Right cardiac atrium (tissue), 5 donors: Measurements from ENCODE around the gene CPTP. TPM values are rescaled to one million over a fixed set of nuclear protein-coding genes. Genes with fewer than 3 reads are reported as not detected.
A peak's percentile ranks its signal among the peaks of the same experiment; 100 is the strongest.

Experiments
- ATAC-seq, 2 donors: fragments of 200-7000 bp; cut with Tn5 transposase; one replicate each; pipeline versions ENCODE4 v1.8.0 to v1.9.1; 2020; ENCODE audit warnings: moderate library complexity in 2 of 2, mild to moderate bottlenecking in 1 of 2
- DNase-seq, 3 donors: peaks; one replicate each; pipeline ENCODE4 v3.0.0-alpha.2; 2020
- H3K27ac ChIP-seq: one replicate; pipeline ENCODE4 v1.5.1; 2013; ENCODE audit warnings: mild to moderate bottlenecking, low read length, control low read depth, moderate library complexity
- H3K27me3 ChIP-seq: one replicate; pipeline ENCODE4 v1.6.1; 2013; ENCODE audit not compliant: control insufficient read depth, insufficient read depth
- H3K4me1 ChIP-seq: one replicate; pipeline ENCODE4 v1.6.1; 2013; ENCODE audit warnings: low read length; ENCODE audit not compliant: control insufficient read depth, insufficient read depth
- H3K4me3 ChIP-seq: one replicate; pipeline ENCODE4 v1.5.1; 2013; ENCODE audit warnings: low read length, control low read depth
- H3K9me3 ChIP-seq: one replicate; pipeline ENCODE4 v1.6.1; 2013; ENCODE audit warnings: low read length; ENCODE audit not compliant: control insufficient read depth
- WGBS: extraction: QIAGEN DNeasy Blood & Tissue Kit; methylation state at CpG from one replicate; pipeline ENCODE4 v1.1.7; 2013; 5-methylcytosine and 5-hydroxymethylcytosine counted together
- intact Hi-C, 4 donors: fragments of 100-400 bp; cut with DNase I; formaldehyde crosslinking; loops; one replicate each; pipeline versions ENCODE4 v1.11.0 to v1.14.0; 2022 to 2023
- polyA plus RNA-seq: library from polyadenylated mRNA; stranded (reverse); fragments of 200-250 nt; gene quantifications from one replicate; pipeline ENCODE4 v1.2.3, GENCODE V29; 2013
- total RNA-seq, 4 donors: library from RNA; stranded (reverse); fragmentation: NEBNext Ultra II Directional; extraction: Animal tissue kit (Norgen Biotek cat#: 25700); gene quantifications; one replicate each; pipeline ENCODE4 v1.2.1, GENCODE V29; 2021
- donor health status: healthy with polysubstance abuse.
- donor health status: DM: no; HTN: yes; CAD: no.
- donor health status: DM: no; HTN: no; CAD: no.
- donor health status: DM: no; HTN: yes; CAD: no; lungs with severe emphysema.
- donor health status: DM: yes; HTN: yes; CAD: no.

Gene CPTP
- total and polyA plus RNA-seq, 5 donors: 24.0 to 53.9 (median 28.9) TPM

DNA sequence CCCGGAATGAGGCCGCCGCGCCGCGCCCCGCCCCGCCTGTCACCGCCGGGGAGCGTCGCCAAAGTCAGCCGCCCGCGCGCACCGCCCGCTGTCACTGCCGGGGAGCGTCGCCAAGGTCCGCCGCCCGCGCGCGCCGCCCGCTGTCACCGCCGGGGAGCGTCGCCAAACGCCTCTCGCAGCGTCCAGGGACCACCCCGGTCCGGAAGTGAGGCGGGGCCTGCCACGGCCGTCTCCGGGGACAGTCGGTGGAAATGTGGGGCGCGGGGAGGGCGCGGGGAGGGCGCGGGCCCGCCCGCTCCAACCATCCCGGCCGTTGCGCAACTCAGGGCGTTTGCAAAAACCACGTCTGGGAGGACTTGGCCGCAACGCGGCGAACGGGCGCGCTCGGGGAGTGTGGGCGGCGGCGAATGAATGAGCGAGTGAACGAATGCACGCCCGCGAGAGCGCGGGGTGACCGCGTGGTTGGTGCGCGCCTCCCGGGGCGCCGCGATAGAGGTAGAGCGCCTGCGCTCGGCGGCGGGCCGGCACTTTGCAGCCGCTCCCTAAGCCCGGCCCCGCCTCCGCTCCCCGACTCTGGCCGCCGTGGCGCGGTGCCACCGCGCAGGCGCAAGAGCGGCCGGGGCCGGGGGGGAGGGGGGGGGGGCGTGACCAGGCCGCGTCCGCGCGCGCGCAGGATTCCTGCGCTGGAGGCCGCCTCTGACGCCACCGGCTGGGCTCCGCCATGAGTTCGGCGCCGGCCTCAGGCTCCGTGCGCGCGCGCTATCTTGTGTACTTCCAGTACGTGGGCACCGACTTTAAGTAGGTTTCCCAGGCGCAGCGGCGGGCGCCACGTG lies 16.5 kb upstream of the CPTP start, which contains the start of the genes ACAP3 and PUSL1:
Gene ACAP3 (minus strand): TSS at position 8 of the 833 bp plus-strand sequence. CDS start 115 bp downstream, outside the sequence.
Gene PUSL1 (plus strand): TSS at position 675 of the 833 bp plus-strand sequence. CDS start 47 bp downstream, at position 722.
- Histone ChIP-seq H3K27me3 (no peaks in the 10 kb centered on the region), H3K27ac (peak within 1 kb of the TSS; percentile 80), H3K4me3 (peak within 1 kb of the TSS; percentile 72), H3K4me1 (peaks cover 5% of the 10 kb centered on the region), H3K9me3 (no peaks in the 10 kb centered on the region)
- ATAC-seq (peak; percentile 69 to 78), DNase-seq (peak; percentile 96 to 98 (median 97))
- WGBS: under 1% methylated on average over 123 of the region's 131 CpGs
- intact Hi-C loops: no loop called here

DNA sequence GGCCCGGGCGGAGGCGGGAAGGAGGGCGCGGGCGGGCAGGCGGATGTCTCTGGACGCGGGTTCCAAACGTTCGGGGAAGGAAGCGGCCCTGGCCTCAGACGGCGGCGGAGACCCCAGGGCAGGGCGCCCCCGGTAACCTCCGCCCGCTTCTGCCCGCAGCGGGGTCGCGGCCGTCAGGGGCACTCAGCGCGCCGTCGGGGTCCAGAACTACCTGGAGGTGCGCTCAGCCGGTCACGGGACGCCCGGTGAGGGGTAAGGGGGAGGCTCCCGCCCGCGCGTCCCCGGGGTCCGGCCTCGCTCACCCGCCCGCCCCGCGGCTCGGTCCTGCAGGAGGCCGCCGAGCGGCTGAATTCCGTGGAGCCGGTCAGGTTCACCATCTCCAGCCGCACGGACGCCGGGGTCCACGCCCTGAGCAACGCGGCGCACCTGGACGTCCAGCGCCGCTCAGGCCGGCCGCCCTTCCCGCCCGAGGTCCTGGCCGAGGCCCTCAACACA lies 15.8 kb upstream of the CPTP start:
- no peak for DNase-seq
- under 1% methylated on average over 66 of the region's 66 CpGs for WGBS
- intact Hi-C loops: no loop called here
- peak overlapping the region; percentile 72 for H3K4me3 ChIP-seq
- H3K9me3 ChIP-seq: no peaks in the 10 kb centered on the region
- peaks cover 5% of the 10 kb centered on the region for H3K4me1 ChIP-seq
- peak in 1 of 2 donors; percentile 0 for ATAC-seq
- H3K27me3 ChIP-seq: no peaks in the 10 kb centered on the region
- H3K27ac ChIP-seq: peak overlapping the region; percentile 80

DNA sequence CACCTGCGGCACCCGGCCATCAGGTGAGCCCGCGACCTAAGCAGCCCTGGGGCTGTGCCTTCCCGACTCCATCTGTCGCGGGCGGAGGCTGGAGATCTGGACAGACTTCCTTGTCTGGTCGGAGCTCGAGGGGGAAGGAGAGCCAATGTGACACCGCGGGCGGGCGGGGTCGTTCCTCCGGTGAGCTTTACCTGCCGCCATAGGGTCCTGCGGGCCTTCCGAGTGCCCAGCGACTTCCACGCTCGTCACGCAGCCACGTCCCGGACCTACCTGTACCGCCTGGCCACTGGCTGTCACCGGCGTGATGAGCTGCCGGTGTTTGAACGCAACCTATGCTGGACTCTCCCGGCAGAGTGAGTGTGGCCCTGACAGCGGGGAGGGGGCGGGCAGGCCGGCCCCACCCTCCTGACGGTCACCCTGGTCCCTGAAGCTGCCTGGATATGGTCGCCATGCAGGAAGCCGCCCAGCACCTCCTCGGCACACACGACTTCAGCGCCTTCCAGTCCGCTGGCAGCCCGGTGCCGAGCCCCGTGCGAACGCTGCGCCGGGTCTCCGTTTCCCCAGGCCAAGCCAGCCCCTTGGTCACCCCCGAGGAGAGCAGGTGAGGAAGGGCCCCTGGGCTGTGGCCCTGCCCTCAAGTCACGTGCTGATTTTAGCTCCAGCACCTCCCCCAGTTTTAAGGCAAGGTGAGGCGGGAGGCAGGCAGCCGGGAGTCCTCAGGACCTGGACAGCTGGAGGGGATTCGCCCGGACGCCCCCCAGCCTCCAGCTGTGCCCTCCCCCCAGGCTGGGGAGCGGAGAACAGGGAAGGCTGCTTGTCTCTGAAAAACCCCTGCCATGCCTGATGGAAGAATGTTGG lies 15.1 kb upstream of the CPTP start:
- peaks cover 5% of the 10 kb centered on the region for H3K4me1 ChIP-seq
- peak overlapping the region; percentile 72 for H3K4me3 ChIP-seq
- WGBS: 34% methylated on average over 57 of the region's 57 CpGs
- DNase-seq (peak in 1 of 3 donors; percentile 58), ATAC-seq (no peak)
- H3K27me3 ChIP-seq: no peaks in the 10 kb centered on the region
- intact Hi-C loops: no loop called here
- H3K27ac ChIP-seq: no peak overlapping the region
- H3K9me3 ChIP-seq: no peaks in the 10 kb centered on the region

DNA sequence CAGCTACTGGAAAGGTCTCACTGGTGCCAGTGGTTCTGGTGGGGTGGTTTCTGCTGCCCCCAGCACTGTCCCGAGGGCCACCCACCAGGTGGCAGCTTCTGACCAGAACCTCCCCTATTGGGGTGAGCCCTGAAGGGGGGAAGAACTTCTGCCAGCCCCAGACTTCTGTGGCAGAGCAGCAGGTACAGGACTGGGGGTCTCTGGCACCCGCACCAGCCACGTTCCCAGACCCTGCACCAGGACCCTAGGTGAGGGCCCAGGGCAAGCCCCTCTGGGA lies 14.6 kb upstream of the CPTP start:
- 81% methylated on average over 3 of the region's 3 CpGs for WGBS
- intact Hi-C loops: no loop called here

DNA sequence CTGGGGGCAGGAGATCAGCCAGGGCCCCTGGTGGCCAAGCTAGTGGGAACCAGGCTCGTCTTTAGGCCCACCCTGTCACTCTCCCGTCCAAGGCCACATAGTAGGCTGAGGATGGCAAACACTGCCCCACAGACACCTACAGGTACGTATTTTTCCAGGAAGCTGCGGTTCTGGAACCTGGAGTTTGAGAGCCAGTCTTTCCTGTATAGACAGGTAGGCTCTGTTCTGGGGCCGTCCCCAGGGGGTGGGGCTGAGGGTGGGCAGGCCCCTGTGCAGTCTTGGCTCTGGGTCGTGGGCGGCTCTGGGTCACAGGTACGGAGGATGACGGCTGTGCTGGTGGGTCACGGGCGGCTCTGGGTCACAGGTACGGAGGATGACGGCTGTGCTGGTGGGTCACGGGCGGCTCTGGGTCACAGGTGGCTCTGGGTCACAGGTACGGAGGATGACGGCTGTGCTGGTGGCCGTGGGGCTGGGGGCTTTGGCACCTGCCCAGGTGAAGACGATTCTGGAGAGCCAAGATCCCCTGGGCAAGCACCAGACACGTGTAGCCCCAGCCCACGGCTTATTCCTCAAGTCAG lies 14.0 kb upstream of the CPTP start:
- ATAC-seq: no peak
- no peak overlapping the region for H3K27ac ChIP-seq

More for the DNA sequence above, 14.6 kb upstream of the CPTP start:
- Histone ChIP-seq H3K4me1 (peaks cover 5% of the 10 kb centered on the region), H3K4me3 (no peak overlapping the region), H3K9me3 (no peaks in the 10 kb centered on the region), H3K27ac (no peak overlapping the region), H3K27me3 (no peaks in the 10 kb centered on the region)
- DNase-seq (no peak), ATAC-seq (no peak)

DNA sequence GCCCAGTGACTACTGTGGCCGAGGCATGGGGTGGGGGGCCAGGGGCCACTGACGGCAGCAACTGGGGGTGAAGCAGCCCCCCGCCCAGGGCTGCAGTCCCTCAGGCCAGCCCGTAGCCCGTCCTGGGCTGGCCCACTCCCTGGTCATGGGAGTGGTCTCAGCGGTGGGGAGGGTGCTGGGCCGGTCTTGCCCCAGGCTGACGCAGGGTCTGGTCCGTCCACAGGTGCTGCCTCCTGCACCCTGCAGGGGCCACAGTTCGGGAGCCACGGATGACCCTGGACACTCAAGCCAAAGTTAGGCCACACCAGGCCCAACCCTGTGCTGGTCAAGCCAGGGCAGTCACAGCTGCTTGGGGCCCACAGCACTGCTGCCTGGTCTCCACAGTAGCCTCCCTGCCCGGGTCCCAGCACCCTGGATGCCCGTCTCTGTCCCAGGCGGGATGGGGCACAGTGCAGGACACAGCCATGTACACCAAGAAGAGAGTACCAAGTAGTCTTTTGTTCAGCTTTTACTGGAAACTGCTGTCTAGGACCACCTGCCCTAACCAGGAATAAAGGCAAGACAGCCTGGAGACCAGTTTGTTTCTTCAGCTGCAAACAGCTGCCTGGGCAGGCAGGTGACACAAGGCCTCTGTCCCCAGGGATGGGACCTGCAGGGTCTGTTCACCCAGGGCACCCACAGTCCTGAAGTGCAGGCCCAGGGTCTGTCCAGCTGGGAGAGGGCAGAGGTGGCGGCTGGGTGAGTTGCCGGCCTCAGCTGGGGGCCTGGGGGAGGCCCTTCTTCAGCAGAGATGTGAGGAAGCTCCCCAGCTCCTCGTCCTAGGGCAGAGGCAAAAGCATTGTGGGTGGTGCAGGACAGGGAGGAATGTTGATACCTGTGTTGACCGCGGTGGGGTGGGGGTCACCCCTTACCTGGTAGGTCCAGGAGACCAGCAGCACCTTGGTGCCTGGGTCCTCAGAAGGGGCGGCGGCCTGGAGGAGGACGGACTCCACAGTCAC lies 13.2 kb upstream of the CPTP start:
- Histone ChIP-seq H3K9me3 (no peaks in the 10 kb centered on the region), H3K27me3 (no peaks in the 10 kb centered on the region), H3K4me1 (peaks cover 5% of the 10 kb centered on the region), H3K27ac (no peak overlapping the region), H3K4me3 (no peak overlapping the region)
- no peak for DNase-seq
- intact Hi-C loops: no loop called here
- ATAC-seq: no peak
- 88% methylated on average over 22 of the region's 22 CpGs for WGBS

More for the DNA sequence above, 14.0 kb upstream of the CPTP start:
- Histone ChIP-seq H3K9me3 (no peaks in the 10 kb centered on the region), H3K27me3 (no peaks in the 10 kb centered on the region), H3K4me3 (no peak overlapping the region), H3K4me1 (peaks cover 5% of the 10 kb centered on the region)
- intact Hi-C loops: no loop called here
- 87% methylated on average over 21 of the region's 21 CpGs for WGBS
- no peak for DNase-seq

DNA sequence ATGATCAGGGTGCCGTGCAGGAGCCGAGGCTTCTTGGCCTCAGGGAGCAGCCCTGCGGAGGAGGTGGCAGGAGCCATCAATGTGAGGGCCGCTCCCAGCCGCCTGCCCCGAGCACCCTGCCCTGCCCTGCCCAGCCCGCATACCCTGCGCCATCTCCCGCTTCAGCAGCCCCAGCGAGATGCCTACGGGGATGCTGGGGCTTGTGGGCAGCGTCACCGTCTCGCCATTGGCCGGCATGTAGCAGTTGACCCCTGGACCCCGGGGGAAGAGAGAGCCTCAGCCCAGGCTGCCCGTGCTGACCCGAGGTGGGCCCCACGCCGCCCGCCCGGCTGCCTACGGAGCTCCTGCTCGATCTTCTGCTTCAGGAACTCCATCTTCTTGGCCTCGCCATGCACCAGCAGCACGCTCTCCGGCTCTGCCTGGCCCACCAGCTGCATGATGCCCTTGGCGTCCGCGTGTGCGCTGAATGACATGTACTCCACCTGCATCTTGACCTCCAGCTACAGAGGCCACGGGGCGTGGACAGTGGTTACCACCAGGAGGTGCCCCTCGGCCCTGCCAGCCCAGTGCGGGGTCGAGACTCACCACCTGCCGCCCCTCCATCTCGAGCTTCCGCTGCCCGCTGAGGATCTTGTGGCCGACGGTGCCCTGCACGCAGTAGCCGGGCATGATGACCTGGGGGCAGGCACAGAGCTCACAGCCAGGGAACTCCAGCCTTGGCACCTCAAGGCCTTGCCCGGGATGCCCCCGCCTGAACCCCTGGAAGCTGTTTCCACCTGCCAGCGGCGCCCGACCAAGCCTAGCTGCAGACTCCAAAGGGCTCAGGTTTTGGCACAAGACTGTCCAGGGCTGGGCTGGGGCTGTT lies 11.9 kb upstream of the CPTP start:
- H3K4me1 ChIP-seq: no peaks in the 10 kb centered on the region
- H3K27ac ChIP-seq: no peak overlapping the region
- WGBS: 90% methylated on average over 49 of the region's 49 CpGs
- H3K27me3 ChIP-seq: no peaks in the 10 kb centered on the region
- intact Hi-C loops: no loop called here
- ATAC-seq (no peak), DNase-seq (no peak)
- no peaks in the 10 kb centered on the region for H3K9me3 ChIP-seq
- H3K4me3 ChIP-seq: no peak overlapping the region

DNA sequence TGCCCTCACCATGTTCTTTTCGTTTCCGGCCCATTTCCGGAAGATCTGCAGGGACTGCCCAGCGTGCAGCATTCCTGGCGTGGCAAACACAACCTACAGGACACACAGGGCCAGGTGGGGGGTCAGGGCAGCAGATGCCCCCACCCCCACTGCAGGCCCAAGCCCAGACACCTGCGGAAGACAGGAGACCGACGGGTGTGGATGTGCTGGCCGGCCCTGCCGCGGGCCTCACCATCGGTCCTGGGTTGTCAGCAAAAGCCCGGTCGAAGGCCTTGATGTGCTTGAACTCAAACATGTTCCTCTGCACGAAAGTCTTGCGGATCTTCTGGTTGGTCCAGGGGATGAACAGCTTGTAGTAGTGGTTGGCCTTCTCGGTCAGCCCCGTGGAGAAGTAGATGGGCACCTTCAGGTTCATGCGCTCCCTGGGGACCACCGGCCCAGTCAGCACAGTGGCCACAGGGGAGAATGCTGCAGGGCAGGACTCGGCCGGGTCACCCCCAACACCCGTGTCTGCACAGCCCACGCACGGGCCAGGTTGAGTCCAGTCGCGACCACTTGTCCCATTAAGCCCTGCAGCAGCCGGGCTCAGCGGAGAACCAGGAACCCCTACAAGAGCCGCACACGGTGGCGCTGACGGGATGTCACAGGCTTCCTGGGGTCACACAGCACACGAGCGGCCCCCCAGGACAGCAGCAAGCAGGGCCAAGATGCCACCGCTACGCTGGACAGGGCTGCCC lies 10.9 kb upstream of the CPTP start:
- intact Hi-C loops: no loop called here
- 85% methylated on average over 37 of the region's 37 CpGs for WGBS
- no peaks in the 10 kb centered on the region for H3K27me3 ChIP-seq
- ATAC-seq (no peak), DNase-seq (no peak)
- H3K27ac ChIP-seq: no peak overlapping the region
- H3K4me3 ChIP-seq: no peak overlapping the region
- no peaks in the 10 kb centered on the region for H3K9me3 ChIP-seq
- H3K4me1 ChIP-seq: no peaks in the 10 kb centered on the region

DNA sequence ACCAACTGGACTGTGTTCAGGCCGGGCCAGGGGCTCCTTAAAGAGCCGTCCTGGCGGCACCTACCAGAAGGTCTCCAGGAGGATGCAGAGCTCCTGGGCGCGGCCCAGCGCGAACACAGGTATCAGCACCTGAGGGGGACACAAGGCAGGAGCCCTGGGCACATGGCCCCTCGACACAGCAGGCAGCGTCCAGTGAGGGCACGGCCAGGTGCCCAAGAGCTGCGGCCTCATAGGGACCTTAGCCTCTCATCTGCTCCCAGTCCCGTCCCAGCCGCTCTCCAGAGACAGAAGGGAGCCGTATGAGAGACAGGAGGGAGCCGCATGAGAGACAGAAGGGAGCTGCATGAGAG lies 10.4 kb upstream of the CPTP start:
- no peak for DNase-seq
- intact Hi-C loops: no loop called here
- no peak overlapping the region for H3K4me3 ChIP-seq
- H3K27me3 ChIP-seq: no peaks in the 10 kb centered on the region
- no peaks in the 10 kb centered on the region for H3K9me3 ChIP-seq
- 92% methylated on average over 15 of the region's 15 CpGs for WGBS
- no peaks in the 10 kb centered on the region for H3K4me1 ChIP-seq
- H3K27ac ChIP-seq: no peak overlapping the region
- ATAC-seq: no peak
